T-helper 2 cell (primary cell): Measurements from ENCODE around the gene WIPF1.
A peak's percentile ranks its signal among the peaks of the same experiment; 100 is the strongest.

Experiments
- DNase-seq, 5 experiments: peaks; one replicate each; pipeline versions ENCODE4 v3.0.0 to v3.0.0-alpha.2; 2012 to 2022
- total RNA-seq, 2 donors: gene quantifications; one replicate each; lab custom pipeline; 2026; lab: John Stamatoyannopoulos, UW

Gene WIPF1, protein sequence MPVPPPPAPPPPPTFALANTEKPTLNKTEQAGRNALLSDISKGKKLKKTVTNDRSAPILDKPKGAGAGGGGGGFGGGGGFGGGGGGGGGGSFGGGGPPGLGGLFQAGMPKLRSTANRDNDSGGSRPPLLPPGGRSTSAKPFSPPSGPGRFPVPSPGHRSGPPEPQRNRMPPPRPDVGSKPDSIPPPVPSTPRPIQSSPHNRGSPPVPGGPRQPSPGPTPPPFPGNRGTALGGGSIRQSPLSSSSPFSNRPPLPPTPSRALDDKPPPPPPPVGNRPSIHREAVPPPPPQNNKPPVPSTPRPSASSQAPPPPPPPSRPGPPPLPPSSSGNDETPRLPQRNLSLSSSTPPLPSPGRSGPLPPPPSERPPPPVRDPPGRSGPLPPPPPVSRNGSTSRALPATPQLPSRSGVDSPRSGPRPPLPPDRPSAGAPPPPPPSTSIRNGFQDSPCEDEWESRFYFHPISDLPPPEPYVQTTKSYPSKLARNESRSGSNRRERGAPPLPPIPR
- 240 to 270 reads per million in 2 donors for total RNA-seq

DNA sequence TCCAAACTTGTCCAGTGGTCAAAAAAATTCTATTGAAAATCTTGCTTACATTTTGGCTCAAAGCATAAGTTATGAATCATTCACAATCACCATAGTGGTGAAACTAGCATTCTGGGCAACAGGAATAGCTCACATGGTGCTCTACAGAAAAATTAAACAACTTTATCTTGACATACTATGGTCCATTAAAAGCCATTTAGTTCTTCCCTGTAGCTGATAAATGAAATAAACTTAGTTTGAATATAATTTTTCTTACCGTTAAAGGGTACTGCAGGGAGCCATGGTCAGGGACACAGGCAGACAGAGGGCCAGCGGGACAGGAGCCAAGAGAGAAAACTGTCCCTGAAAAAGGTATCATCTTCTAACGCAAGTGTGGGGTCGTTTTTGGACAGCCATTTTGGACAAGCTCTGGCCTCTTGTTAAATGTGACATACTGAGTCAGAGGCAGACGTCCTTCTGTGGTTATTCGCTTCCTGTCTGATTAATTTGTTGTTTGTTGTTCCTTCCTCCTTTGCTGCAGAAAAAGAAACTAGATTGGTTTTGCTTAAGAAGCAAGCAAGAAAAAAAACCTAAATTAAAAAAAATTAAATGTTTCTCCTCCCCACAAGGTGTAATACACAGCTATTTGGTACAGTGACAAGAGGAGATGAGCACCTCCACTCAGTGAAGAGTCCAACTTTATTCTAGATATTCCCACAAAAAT, at the start of gene WIPF1:
Gene WIPF1 (minus strand): TSS at position 460 of the 703 bp plus-strand sequence. CDS start 12,231 bp downstream, outside the sequence.
- peak in 3 of 5 experiments; percentile 29 to 95 (median 82) for DNase-seq

DNA sequence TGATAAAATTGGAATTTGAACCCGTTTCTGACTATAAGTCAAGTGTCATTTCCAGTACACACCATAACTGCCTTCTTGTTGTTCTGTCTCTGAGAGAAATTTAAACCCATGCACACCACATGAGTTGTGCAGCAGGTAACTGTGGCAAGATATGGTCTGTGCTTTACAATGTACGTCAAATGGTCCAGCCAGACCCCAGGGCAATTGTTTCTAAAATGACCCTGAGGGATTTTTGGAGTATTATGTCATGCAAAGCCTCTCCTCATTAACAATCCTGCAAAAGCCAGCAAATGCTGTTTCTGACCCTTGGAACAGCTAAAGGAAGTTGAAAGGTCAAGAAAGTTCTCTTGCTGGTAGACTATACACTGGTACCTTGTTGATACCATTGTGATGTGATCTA, 47.7 kb upstream of the WIPF1 start:
- no peak for DNase-seq

DNA sequence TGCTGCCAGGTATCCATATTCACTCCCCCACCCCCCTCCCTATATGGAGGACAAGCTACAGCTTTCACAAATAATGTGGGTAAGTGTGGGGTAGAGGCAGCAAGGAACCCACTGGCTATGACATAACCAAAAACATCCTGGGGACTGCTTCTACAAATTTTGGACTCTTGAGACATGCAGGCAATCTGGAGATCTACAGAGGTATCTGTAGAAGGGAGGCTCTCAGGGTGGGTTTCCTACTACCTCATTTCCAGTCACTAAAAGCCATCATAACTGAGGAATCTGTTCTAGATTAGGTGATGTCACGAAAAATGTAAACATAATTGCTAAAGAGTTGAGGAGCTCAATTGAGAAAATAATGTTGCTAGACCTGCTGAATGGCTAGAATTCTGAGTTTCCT, 46.8 kb upstream of the WIPF1 start:
- no peak for DNase-seq

DNA sequence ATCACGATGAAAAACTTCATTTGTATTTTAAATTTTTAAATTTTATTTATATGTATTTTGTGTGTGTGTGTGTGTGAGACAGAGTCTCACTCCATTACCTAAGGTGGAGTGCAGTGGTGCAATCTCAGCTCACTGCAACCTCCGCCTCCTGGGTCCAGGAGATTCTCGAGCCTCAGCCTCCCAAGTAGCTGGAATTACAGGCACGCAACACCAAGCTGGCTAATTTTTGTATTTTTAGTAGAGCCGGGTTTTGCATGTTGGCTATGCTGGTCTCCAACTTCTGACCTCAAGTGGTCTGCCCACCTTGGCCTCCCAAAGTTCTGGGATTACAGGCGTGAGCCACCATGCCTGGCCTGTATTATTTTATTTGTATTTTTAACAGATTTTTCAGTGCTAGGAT, 45.8 kb upstream of the WIPF1 start:
- no peak for DNase-seq

DNA sequence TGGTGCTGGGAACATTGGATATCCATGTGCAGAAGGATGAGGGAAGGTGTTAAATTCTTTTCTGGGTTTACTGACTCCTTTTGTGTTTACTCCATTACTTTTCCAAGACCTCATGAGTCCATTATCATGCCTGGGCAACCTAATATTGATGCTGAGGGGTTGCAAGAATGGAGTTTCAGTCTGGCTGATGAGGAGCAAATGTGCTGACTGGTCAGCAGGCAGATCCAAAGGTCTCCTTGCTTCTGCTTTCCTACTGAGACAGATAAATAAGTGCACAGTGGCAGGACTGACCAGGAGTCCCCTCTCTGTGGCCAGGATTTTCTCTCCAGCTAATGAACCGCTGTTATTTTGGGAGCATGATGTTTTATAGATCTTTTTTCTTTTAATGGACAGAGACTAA, 43.6 kb upstream of the WIPF1 start:
- DNase-seq: no peak

DNA sequence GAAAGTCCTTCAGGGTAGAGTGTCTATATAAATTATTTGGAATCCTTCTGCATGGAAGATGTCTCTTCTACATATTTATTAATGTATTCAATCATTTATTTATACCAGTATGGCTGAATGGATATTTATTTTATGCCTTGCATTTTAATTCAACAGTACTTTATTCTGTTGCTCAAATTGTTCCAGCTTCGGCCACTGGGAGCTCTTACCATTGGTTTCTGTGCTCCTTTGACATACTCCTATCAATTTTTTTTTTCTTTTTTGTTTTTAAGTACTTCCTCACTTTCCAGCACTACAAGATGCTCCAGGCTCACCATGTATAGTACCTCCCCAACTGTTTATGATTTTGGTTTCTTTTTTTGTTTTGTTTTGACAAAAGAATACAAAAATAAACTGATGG, 39.4 kb upstream of the WIPF1 start:
- no peak for DNase-seq

DNA sequence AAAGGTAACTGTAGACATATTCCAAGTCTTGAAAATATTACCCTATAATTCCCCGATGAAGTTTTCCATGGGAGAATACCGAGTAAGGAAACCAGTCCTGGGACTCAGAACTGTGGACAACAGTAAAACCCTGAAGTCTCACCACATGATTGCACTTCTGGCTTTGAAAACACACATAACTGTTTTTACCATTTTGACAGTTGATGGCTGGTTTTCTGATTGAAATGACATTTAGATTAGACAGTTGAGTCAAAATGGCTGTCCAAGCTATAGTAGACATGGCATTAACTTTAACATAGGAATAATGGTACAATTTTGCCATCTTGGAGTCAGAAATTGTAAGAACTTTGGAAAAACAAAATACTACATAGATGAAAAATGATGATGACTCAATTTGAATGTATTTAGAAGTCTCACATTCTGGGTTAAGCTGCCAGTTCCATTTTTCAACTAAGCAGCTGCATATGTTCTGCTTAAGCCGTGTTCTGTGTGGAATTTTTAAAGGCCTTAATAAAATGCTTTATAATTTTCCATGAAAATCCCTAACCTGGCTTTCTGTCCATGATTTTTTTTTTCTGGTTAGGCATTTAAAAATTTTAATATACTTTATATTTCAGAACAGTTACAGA, 38.3 kb upstream of the WIPF1 start:
- DNase-seq: peak in 1 of 5 experiments; percentile 64

DNA sequence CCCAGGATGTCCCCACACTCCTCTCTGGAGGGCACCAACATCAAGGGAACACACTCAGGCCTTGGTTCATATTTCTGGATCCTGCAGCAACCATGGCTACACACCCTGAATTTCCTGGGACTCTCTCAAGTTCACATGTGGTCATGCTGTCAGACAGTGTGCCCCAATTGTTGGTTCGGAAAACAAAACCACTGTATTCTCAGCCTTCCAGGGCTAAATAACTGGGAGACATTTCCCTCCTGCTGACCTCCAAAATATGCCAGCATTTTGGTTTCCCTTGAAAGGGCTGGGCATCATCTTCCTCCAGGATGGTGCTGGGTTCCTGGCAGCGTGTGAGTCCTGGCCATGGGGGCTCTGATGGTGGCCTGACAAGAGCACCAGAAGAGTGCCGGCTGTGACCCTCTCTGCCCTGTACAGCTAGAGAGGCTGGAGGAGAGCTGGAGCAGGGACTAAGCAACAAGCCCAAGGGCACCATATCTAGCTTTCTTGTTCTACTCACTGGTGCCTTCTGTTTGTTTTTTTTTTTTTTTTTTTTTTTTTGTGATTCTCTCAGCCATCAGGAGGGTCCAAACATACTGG, 37.5 kb upstream of the WIPF1 start:
- DNase-seq: peak in 2 of 5 experiments; percentile 24 to 67

DNA sequence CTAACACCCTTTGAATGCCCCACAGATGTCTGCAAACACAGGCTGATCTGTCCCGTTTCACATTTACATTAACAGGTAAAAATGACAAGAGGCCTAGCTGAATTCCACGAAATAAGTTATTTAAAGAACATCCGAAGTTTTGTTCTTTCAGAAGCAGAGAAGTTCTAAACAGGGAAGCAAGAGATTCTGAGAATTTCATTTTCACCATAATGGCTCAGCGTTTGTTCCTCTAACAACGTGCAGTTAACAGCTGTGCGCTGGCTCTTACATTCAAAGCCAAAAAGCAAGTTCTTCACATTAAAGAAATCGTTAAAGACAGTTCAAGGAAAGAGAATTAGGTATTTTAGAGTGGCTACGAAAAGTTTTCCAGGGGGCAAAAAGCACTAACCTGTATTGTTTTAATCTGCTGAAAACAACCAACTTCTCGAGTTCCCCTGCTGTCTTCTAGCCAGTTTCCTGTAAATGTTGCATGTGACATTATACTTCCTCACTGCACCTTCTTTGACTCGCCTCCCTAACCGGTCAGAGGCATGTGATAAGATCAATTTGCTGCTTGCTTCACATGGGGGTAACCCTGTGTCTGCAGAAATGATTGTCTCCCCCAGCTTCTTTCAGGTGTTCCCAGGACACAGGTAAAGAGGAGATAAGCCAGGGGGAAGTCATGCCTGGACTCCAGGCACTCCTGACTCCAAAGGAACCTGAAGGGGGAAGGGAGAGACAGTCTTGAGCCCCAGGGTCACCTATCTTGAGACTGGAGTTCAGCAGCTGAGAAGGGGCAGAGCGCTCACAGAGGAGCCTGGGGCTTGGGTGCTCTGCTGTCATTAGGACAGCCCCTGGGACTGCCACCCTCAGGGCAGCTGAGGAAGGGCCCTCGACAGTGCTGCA, 36.8 kb upstream of the WIPF1 start:
- DNase-seq: peak; percentile 17 to 87 (median 34)

DNA sequence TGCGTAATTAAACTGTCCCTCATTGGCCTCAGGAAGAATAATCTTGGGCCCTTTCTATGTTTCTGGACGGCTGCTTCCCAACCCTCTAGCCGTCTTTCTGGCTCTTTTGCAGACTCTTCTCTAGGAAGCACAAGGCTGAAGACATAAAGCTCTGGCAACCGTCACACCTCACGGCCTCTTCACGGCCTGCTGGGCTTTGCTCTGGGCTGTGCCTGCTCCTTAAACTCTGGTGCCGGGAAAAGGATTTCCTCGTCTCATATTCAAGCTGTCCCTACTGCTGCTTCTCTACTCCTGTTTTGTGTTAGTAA, 36.0 kb upstream of the WIPF1 start:
- peak in 1 of 5 experiments; percentile 35 for DNase-seq

DNA sequence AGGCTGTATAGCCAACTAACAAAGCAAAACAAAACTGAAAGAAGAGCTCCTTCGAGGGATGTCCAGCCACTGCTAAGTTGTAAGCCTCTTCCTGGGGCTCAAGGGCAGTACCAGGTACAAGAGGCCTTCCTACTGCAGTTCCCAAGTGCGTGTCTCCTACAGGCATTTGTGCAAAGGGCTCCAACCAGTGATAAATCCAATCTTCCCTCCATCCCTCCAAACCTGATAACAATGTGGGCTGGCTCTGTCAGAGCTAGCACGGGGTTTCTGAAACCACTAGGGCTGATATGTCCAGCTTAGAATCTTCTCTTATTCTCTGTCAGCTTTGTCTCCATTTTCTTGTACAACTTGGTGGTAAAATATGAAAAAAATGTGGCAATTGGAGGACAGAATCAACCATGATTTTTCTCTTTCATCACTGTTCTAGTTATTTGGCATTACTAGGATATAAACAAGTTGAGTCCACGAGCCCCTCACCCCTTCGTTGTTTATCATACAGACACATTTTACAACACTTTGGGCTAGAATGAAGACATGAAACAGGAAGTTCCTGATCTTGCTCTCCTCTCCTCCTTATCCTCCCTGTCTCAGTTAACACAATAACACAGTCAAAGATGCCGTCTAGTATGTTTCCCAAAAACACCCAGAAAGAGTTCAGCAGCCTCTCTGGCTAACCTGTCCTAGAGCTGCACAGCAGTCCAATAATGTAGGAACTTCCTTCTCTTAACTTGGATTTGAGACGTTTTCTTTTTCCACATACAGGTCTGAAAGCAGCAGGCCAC, 35.4 kb upstream of the WIPF1 start:
- DNase-seq: peak in 1 of 5 experiments; percentile 49

DNA sequence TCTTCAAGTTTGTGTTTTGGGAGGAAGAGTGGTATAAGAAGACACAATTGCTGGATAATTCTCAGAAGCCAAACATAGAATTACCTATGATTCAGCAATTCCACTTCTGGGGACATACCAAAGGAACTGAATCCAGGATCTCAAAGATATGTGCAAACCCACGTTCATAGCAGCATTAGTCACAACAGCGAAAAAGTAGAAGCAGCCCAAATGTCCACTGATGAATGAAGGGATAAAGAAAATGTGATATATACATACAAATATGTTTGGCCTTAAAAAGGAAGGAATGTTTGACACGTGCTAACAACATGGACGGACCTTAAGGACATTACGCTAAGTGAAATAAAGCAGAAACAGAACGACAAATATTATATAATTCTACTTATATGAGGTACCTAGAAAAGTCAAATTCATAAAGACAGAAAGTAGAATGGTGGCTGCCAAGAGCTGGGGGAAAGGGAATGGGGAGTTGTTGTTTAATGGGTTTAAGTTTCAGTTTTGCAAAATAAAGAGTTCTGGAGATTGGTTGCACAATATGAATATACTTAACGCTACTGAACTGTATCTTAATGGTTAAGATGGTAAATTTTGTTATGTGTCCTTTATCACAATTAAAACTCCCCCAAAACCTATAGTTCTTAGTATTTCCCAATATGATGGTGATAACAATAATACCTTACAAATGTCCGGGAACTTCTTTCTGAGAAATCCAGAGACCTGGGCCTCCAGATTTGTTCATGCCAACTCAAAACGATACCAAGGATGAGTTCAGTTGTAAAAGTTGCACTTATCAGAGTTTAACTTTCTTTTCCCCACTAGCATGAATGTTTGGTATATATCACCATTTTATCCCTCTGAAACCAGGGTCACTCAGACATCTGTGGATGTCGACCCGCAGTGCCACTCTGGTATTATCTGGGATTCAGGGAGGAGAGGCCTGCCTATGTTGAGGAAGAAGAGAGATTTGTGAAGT, 33.7 kb upstream of the WIPF1 start:
- peak in 1 of 5 experiments; percentile 46 for DNase-seq

DNA sequence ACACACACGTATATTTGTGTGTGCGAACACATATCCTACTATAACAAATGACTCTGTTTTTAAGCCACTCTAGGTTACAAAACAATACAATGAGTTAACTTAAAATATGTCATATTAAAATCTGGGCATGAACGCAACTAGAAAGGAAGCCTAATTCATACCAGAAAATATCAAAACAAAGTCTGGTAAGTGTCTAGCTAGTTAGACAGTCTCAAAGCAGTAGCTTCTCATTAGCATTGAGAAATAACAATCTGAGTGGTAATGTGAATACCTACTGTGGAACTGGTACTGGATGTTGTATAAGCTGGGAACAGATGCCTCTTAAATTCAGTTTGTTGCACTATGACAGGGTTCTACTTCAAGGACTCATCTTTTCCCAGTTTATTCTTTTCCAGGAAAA, 32.5 kb upstream of the WIPF1 start:
- DNase-seq: no peak

DNA sequence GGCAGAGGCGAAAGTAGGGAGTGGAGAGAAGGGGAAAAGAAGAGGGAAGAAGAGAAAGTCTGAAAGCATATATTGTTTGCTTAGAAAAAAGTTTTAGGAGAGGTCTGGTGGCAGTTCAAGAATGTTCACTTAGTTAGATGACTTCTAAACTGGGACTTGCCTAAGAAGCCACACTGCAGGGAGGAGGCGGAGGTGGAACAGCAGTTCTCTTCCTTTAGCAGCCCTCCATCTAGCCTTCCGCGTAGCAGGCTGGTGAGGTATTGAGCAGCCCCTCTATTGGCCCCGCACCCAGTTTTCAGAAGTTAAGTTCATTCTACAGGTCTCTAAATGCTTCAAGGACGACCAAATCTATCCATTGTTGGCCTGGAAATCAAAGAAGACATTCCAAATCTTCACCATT, 31.9 kb upstream of the WIPF1 start:
- no peak for DNase-seq

DNA sequence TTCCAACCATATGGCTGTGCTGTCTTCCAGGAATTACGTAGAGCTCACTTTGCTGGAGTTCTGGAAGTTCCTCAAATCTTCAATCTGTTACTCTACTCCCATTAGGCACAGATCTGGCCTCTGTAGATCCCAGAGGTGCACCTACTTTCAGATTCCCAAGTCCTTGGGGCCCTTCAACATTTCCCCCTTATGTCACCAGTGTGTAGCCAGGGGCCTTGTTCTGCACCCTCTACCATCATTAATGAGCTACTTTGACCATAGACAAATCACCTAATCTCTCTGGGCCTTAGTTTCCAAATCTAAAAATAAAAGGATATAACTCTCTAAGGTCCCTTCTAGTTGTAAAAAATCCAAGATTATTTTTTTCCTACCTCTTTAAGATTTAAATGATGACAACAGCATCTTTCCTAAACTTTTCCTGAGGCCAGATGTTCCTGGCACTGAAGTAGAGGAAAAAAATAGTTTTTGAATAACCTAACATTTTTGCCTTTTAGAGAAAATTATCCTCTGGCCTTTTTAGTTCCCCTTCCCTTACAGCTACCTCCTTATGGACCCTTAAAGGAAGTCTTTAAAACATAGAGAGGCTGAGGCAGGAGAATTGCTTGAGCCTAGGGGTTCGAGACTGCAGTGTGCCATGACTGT, 31.0 kb upstream of the WIPF1 start:
- DNase-seq: no peak

DNA sequence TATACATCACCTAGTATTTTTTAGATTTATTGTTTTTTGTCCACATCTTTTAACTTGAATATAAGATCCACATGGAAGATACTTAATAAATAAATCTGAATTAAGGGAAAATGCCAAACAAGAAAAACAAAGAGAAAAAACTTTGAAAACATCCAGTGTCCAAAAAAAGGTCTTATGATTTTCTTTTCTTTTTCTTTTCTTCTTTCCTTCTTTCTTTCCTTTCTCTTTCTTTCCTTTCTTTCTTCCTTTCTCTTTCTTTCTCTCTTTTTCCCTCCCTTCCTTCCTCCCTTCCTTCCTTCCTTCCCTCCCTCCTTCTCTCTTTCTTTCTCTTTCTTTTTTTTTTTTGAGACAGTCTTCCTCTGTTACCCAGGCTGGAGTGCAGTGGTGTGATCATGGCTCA, 29.6 kb upstream of the WIPF1 start:
- no peak for DNase-seq

DNA sequence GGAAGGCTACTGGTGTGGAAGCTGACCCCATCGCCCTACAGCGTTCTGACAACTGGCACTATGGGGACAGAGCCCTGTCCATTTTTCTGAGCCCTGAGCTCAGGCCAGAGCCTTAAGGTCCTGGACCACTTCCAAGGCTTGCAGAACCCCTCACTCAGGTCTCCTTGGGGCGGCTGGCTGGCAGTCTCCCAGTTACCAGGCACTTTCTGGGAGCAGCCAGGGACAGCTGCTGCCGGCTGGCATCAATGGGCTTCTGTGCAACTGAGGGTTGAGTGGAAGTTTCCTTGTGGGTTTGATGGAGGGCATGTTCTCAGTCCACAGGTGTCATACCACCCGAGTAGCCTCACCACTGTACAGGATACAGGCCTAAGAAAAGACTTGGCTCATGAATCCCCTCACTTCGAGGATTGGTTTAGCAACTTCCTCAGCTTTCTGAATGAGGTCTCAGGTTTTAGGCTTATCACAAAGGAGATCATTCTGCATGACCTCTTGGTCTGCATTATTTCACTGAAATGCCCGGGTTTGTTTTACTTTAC, 27.4 kb upstream of the WIPF1 start:
- DNase-seq: no peak

DNA sequence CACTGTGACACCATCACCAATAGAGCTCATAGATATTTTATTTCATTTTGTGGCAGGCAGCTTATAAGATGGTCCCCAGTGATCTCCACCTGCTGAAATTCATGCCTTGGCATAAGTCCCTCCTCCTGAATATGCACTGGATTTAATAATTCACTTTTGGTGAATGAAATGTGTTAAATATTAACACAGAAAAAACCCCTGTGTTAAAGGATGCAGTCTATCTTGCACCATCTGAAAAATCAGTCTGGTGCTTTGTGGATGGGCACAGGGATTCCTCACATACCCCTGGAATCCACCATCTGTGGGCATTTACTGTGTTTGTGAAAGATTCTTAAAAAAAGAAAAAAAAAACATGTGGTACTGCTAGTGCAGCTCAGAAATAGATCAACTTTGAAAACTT, 26.1 kb upstream of the WIPF1 start:
- DNase-seq: no peak

DNA sequence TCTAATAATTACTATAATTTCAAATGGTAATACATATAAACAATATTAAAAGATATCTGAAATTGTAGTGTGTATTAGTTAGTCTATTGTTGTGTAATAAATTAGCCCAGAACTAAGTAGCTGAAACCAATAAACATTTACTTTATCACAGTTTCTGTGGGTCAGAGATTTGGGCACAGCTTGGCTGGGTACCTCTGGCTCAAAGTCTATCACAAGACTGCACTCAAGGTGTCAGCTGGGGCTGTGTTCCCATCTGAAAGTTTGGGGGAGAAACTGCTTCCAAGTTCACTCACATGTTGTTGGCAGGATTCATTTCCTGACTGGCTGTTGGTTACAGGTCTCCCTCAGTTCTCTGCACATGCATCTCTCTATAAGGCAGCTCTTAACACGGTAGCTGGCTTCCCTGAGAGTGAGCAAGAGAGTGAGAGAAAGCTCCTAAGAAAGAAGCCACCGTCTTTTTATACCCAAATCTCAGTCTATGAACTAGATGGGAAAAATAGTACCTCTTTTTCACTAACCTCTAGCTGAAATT, 25.6 kb upstream of the WIPF1 start:
- no peak for DNase-seq
